H9 (cell line): ENCODE measurements around the gene PLEKHA7. TPM values are rescaled to one million over a fixed set of nuclear protein-coding genes. Genes with fewer than 3 reads are reported as not detected.

Source experiments
- DNase-seq: peaks from one replicate; pipeline ENCODE4 v3.0.0-alpha.2; 2017
- H2AFZ ChIP-seq: one replicate; pipeline ENCODE4 v1.6.1; 2013; ENCODE audit warnings: mild to moderate bottlenecking, low read length, control low read depth, moderate library complexity
- H2AK5ac ChIP-seq: 2 replicates; pipeline ENCODE4 v1.6.1; 2013; ENCODE audit warnings: low read length, control low read depth, mixed read lengths; ENCODE audit not compliant: insufficient read length
- H2BK120ac ChIP-seq: one replicate; pipeline ENCODE4 v1.6.1; 2013; ENCODE audit warnings: low read depth, mild to moderate bottlenecking, low read length, control low read depth, inconsistent platforms; ENCODE audit not compliant: poor library complexity, severe bottlenecking
- H2BK12ac ChIP-seq: 2 replicates; pipeline ENCODE4 v1.6.1; 2013; ENCODE audit warnings: low read length, control low read depth, mixed read lengths, low read depth; ENCODE audit not compliant: insufficient read length
- H2BK15ac ChIP-seq: 2 replicates; pipeline ENCODE4 v1.6.1; 2013; ENCODE audit warnings: low read depth, low read length, control low read depth
- H2BK20ac ChIP-seq: one replicate; pipeline ENCODE4 v1.6.1; 2013; ENCODE audit warnings: low read depth, mild to moderate bottlenecking, low read length, control low read depth, inconsistent platforms; ENCODE audit not compliant: poor library complexity, severe bottlenecking
- H2BK5ac ChIP-seq: 2 replicates; pipeline ENCODE4 v1.6.1; 2013; ENCODE audit warnings: low read length, control low read depth, mixed read lengths; ENCODE audit not compliant: insufficient read length
- H3K14ac ChIP-seq: 2 replicates; pipeline ENCODE4 v1.6.1; 2013; ENCODE audit warnings: low read length, control low read depth; ENCODE audit not compliant: insufficient read depth
- H3K18ac ChIP-seq: 2 replicates; pipeline ENCODE4 v1.6.1; 2013; ENCODE audit warnings: low read depth, mild to moderate bottlenecking, mixed read lengths, low read length, control low read depth; ENCODE audit not compliant: insufficient read length
- H3K23ac ChIP-seq: 2 replicates; pipeline ENCODE4 v1.6.1; 2013; ENCODE audit warnings: low read length, control low read depth, mixed read lengths, low read depth; ENCODE audit not compliant: insufficient read length
- H3K23me2 ChIP-seq: 2 replicates; pipeline ENCODE4 v1.6.1; 2013; ENCODE audit warnings: low read depth, mild to moderate bottlenecking, mixed read lengths, low read length, control low read depth; ENCODE audit not compliant: insufficient read length, poor library complexity, severe bottlenecking
- H3K27ac ChIP-seq: 2 replicates; pipeline ENCODE4 v1.5.1; 2013; ENCODE audit warnings: low read length, control low read depth, mixed read lengths, low read depth; ENCODE audit not compliant: insufficient read length
- H3K27me3 ChIP-seq: 2 replicates; pipeline ENCODE4 v1.6.1; 2013; ENCODE audit warnings: low read length, control low read depth, inconsistent platforms; ENCODE audit not compliant: insufficient read depth
- H3K4ac ChIP-seq: 2 replicates; pipeline ENCODE4 v1.6.1; 2013; ENCODE audit warnings: low read depth, mild to moderate bottlenecking, control low read depth, inconsistent platforms, low read length, moderate library complexity
- H3K4me1 ChIP-seq: 2 replicates; pipeline ENCODE4 v1.6.1; 2013; ENCODE audit warnings: low read length, control low read depth, inconsistent platforms; ENCODE audit not compliant: insufficient read depth
- H3K4me2 ChIP-seq: 2 replicates; pipeline ENCODE4 v1.6.1; 2013; ENCODE audit warnings: low read length, control low read depth, mixed read lengths; ENCODE audit not compliant: insufficient read length, insufficient read depth
- H3K56ac ChIP-seq: 2 replicates; pipeline ENCODE4 v1.6.1; 2013; ENCODE audit warnings: low read depth, mild to moderate bottlenecking, mixed read lengths, low read length, control low read depth; ENCODE audit not compliant: insufficient read length
- H3K79me1 ChIP-seq: 2 replicates; pipeline ENCODE4 v1.6.1; 2013; ENCODE audit warnings: low read depth, mild to moderate bottlenecking, moderate library complexity, low read length, control low read depth, inconsistent platforms; ENCODE audit not compliant: insufficient read depth, poor library complexity, severe bottlenecking
- H3K79me2 ChIP-seq: 2 replicates; pipeline ENCODE4 v1.6.1; 2013; ENCODE audit warnings: low read length, control low read depth, inconsistent platforms; ENCODE audit not compliant: insufficient read depth
- H3K9ac ChIP-seq: 2 replicates; pipeline ENCODE4 v1.6.1; 2013; ENCODE audit warnings: low read length, control low read depth, mixed read lengths; ENCODE audit not compliant: insufficient read length; ENCODE audit errors: extremely low read depth
- H3K9me3 ChIP-seq: one replicate; pipeline ENCODE4 v1.6.1; 2013; ENCODE audit warnings: low read depth, low read length, inconsistent platforms; ENCODE audit not compliant: control insufficient read depth
- H3T11ph ChIP-seq: one replicate; pipeline ENCODE4 v1.6.1; 2013; ENCODE audit warnings: mild to moderate bottlenecking, low read length, control low read depth, inconsistent platforms
- H4K20me1 ChIP-seq: one replicate; pipeline ENCODE4 v1.6.1; 2013; ENCODE audit not compliant: control insufficient read depth, insufficient read length, insufficient read depth
- H4K5ac ChIP-seq: 2 replicates; pipeline ENCODE4 v1.6.1; 2013; ENCODE audit warnings: low read depth, mild to moderate bottlenecking, mixed read lengths, low read length, control low read depth; ENCODE audit not compliant: insufficient read length
- H4K8ac ChIP-seq: replicated peaks from 2 replicates; pipeline ENCODE4 v1.6.1; 2013; ENCODE audit warnings: low read length, control low read depth, mixed read lengths, low read depth; ENCODE audit not compliant: insufficient read length
- H4K91ac ChIP-seq: 2 replicates; pipeline ENCODE4 v1.6.1; 2013; ENCODE audit warnings: low read depth, mild to moderate bottlenecking, moderate library complexity, mixed read lengths, low read length, control low read depth; ENCODE audit not compliant: insufficient read length
- H3K27ac Mint-ChIP-seq, 3 experiments: 2 replicates in 2 of 3; 3 replicates in 1 of 3; pipeline ENCODE4 v1.8.0; 2020 to 2021; ENCODE audit warnings: mixed read lengths in 3 of 3, mild to moderate bottlenecking in 1 of 3, moderate library complexity in 1 of 3
- H3K27me3 Mint-ChIP-seq: 2 replicates; pipeline ENCODE4 v1.8.0; 2021; ENCODE audit warnings: low read depth, mild to moderate bottlenecking, moderate library complexity, mixed read lengths
- H3K36me3 Mint-ChIP-seq, 3 experiments: 2 replicates in 2 of 3; 3 replicates in 1 of 3; pipeline ENCODE4 v1.8.0; 2020 to 2021; ENCODE audit warnings: low read depth in 3 of 3, mixed read lengths in 3 of 3; ENCODE audit not compliant: insufficient read depth in 1 of 3
- H3K4me1 Mint-ChIP-seq, 2 experiments: 2 replicates each; pipeline ENCODE4 v1.8.0; 2020; ENCODE audit warnings: mixed read lengths in 2 of 2
- H3K4me3 Mint-ChIP-seq, 2 experiments: 2 replicates in 1 of 2; 3 replicates in 1 of 2; pipeline ENCODE4 v1.8.0; 2020 to 2021; ENCODE audit warnings: mild to moderate bottlenecking in 2 of 2, mixed read lengths in 2 of 2, moderate library complexity in 1 of 2
- H3K9me3 Mint-ChIP-seq, 2 experiments: 2 replicates in 1 of 2; 3 replicates in 1 of 2; pipeline ENCODE4 v1.8.0; 2020; ENCODE audit warnings: mild to moderate bottlenecking in 2 of 2, mixed read lengths in 2 of 2, moderate library complexity in 1 of 2
- CTCF ChIP-seq: fragments of 200-600 bp; sonication (generic); conservative IDR thresholded peaks from 3 replicates; pipeline ENCODE4 v1.8.0; 2021; ENCODE audit warnings: antibody characterized with exemption, mild to moderate bottlenecking
- WGBS: extraction: QIAGEN DNeasy Blood & Tissue Kit; methylation state at CpG from one replicate; pipeline ENCODE4 v1.1.7; 2013; ENCODE audit warnings: missing lambda C conversion rate, low lambda C conversion rate, mixed read lengths; ENCODE audit not compliant: insufficient read length; ENCODE audit errors: extremely low coverage; 5-methylcytosine and 5-hydroxymethylcytosine counted together
- total RNA-seq: library from RNA; stranded (reverse); gene quantifications from 2 replicates; pipeline ENCODE4 v1.2.1, GENCODE V29; 2021

PLEKHA7 gene
- total RNA-seq, 1 experiment from 2014 or later, result 21.0 TPM

- Histone ChIP-seq H3K56ac (no peak overlapping the region), H3K9ac (no peak overlapping the region), H3K14ac (no peak overlapping the region), H2BK20ac (no peak overlapping the region), H4K5ac (no peak overlapping the region), H3K23me2 (no peaks in the 10 kb centered on the region), H4K20me1 (no peaks in the 10 kb centered on the region), H3K4ac (no peak overlapping the region), H3T11ph (no peak overlapping the region), H2BK5ac (no peak overlapping the region), H3K79me1 (no peaks in the 10 kb centered on the region), H2AK5ac (no peak overlapping the region), H3K23ac (no peak overlapping the region), H2BK120ac (no peak overlapping the region), H3K4me1 (0 out of 2 replicates have a peak, but pooled peaks cover 5% of the 10 kb centered on the region), H4K91ac (no peak overlapping the region), H2AFZ (no peak overlapping the region), H4K8ac (no peak overlapping the region), H3K4me2 (no peak overlapping the region), H3K9me3 (no peaks in the 10 kb centered on the region), H3K79me2 (no peaks in the 10 kb centered on the region), H3K18ac (no peak overlapping the region), H2BK12ac (no peak overlapping the region), H3K27ac (no peak overlapping the region), H3K27me3 (no peaks in the 10 kb centered on the region), H2BK15ac (no peak overlapping the region)
- Mint-ChIP-seq H3K27ac (no peak overlapping the region; a peak in 1 of 7 replicates), H3K36me3 (peaks cover 0 to 4% (median 4%) of the 10 kb centered on the region in 3 experiments; a peak in 4 of 7 replicates), H3K4me3 (no peak overlapping the region), H3K4me1 (peaks cover 33 to 36% of the 10 kb centered on the region in 2 experiments), H3K27me3 (no peaks in the 10 kb centered on the region), H3K9me3 (no peaks in the 10 kb centered on the region)
- no peak for DNase-seq
- WGBS, result no CpG with 5 or more reads among the region's 2 CpGs
- no peak for TF ChIP-seq CTCF
These were observed 230.1 kb downstream of the PLEKHA7 start for GRCh38 chr11:16784097-16784496.
